ENCODE measurements around the gene RPS6KA1. TPM values are rescaled to one million over a fixed set of nuclear protein-coding genes. Genes with fewer than 3 reads are reported as not detected.

The RPS6KA1 gene
- total and polyA plus RNA-seq, 2 of the 8 experiments (the other 6 are each of a cell fraction or from before 2014, with no cell fraction given) = 44.3 to 55.0 TPM

- TF ChIP-seq CHD7 (IDR thresholded peaks at IDR 0.05; ENCODE audit: insufficient replicate concordance, low read length) (no peak), POLR2A (IDR thresholded peaks at IDR 0.05; ENCODE audit: control extremely low read depth in 1 of 2, low read depth in 2 of 2, low read length in 2 of 2) (peak; percentile 67 to 69; a peak in 2 of 3 replicates), HDAC6 (IDR thresholded peaks at IDR 0.05; ENCODE audit: low read depth, low read length) (no peak), CREB1 (IDR thresholded peaks at IDR 0.05) (no peak), GTF2F1 (IDR thresholded peaks at IDR 0.05; ENCODE audit: borderline replicate concordance, low read depth, low read length) (no peak), POLR2AphosphoS5 (IDR thresholded peaks at IDR 0.05; ENCODE audit: low read depth, low read length) (0 out of 2 replicates have a peak, but pooled peaks have one; percentile 19), JUND (IDR thresholded peaks at IDR 0.05; ENCODE audit: low read length) (no peak), FOSL1 (IDR thresholded peaks at IDR 0.05; ENCODE audit: insufficient read depth, low read depth, low read length) (0 out of 2 replicates have a peak, but pooled peaks have one; percentile 1), PHF8 (conservative IDR thresholded peaks at IDR 0.05; ENCODE audit: low read depth, low read length) (peak; percentile 89), CHD2 (IDR thresholded peaks at IDR 0.05; ENCODE audit: low read length) (no peak)
- TF ChIP-seq, protein P1, sequence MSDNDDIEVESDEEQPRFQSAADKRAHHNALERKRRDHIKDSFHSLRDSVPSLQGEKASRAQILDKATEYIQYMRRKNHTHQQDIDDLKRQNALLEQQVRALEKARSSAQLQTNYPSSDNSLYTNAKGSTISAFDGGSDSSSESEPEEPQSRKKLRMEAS (IDR thresholded peaks at IDR 0.05) = no peak
Measured at GRCh38 chr1:26529655-26530409, at the start of gene RPS6KA1 (continued).

All from H1 (cell line).